ENCODE data around the gene SLC22A14.

GRCh38 chr3:38235466-38235865 lies 46.6 kb upstream of the SLC22A14 start:
- TF ChIP-seq POLR2AphosphoS5 (IDR thresholded peaks at IDR 0.05; ENCODE audit: low read depth, low read length) (no peak), POLR2A (IDR thresholded peaks at IDR 0.05; ENCODE audit: low read depth, low read length) (no peak)

Measured in GM12892 (cell line).